Activated CD4-positive, alpha-beta T cell treated with anti-CD3 and anti-CD28 coated beads for 1 hour (primary cell): ENCODE results near the gene RNF123.

Experiments used
- DNase-seq: peaks from one replicate; pipeline ENCODE4 v3.0.0-alpha.2; 2020

The RNF123 gene

GRCh38 chr3:49659756-49660155 is 29.6 kb upstream of the RNF123 start:
- DNase-seq = no peak

- DNase-seq = no peak
Observed at GRCh38 chr3:49661281-49661680, 28.1 kb upstream of the RNF123 start.

- DNase-seq = no peak
Observed at GRCh38 chr3:49662021-49662420, 27.3 kb upstream of the RNF123 start.

GRCh38 chr3:49662720-49663413 is 26.5 kb upstream of the RNF123 start:
- DNase-seq = no peak

- DNase-seq = no peak
Observed at GRCh38 chr3:49663831-49664230, 25.5 kb upstream of the RNF123 start.

GRCh38 chr3:49664300-49664699 is 25.1 kb upstream of the RNF123 start:
- DNase-seq = no peak

DNA sequence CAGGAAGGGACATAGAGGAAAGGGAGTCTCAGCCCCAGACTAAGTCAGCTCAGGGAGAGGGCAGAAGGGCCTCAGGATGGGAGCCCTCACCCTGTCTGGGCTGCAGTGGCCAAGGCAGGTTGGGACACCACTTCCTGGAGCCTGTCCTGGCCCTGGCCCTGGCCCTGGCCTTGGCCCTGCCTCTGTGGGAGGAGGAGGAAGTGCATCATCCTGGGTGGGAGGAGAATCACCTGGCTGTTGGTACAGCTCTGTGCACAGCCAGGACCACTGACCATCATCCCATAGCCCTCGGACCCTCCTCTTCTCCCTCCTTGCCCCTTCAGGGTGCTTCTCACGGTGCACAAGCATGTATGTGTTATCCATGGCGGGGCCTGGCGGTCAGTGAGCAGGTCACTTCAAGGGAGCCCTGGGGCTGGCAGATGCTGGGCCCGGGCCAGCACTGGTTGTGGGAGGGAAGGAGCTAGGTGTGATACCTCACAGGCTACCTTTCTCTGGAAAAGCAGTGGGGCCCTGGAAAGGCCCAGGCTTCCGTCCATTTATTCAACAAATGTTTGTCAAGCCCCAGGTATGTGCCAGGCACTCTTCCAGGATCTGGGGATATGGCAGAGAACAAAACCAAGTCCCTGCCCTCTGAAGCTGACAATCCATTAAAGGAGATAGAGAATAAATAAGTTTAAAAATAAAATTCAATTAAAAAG is 23.4 kb upstream of the RNF123 start:
- DNase-seq = no peak

GRCh38 chr3:49666592-49666991 is 22.8 kb upstream of the RNF123 start:
- DNase-seq = no peak

GRCh38 chr3:49667701-49668413 is 21.5 kb upstream of the RNF123 start:
- no peak for DNase-seq

GRCh38 chr3:49668414-49668797 is 21.0 kb upstream of the RNF123 start:
- no peak for DNase-seq

DNA sequence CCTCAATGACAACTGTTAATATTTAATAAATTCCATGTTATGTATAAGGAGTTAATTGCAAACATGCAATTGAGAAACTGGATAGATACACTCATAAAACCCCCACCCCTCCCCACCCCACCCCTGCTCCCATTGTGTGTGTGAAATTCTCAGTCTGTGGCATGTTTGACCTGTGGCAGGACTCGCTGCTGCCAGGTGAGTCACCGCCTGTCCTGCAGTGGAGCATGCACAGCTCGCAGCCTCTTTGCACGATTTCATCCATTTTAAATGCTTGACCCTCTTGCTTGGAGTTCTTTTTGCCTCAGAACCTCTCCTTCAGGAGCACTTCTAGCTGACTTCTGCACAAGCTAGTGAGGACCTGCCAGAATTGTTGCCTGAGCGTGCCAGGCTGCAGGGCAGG is 20.5 kb upstream of the RNF123 start:
- DNase-seq = no peak

GRCh38 chr3:49669352-49669751 is 20.0 kb upstream of the RNF123 start:
- no peak for DNase-seq

GRCh38 chr3:49670940-49671290 is 18.4 kb upstream of the RNF123 start:
- DNase-seq = no peak

DNA sequence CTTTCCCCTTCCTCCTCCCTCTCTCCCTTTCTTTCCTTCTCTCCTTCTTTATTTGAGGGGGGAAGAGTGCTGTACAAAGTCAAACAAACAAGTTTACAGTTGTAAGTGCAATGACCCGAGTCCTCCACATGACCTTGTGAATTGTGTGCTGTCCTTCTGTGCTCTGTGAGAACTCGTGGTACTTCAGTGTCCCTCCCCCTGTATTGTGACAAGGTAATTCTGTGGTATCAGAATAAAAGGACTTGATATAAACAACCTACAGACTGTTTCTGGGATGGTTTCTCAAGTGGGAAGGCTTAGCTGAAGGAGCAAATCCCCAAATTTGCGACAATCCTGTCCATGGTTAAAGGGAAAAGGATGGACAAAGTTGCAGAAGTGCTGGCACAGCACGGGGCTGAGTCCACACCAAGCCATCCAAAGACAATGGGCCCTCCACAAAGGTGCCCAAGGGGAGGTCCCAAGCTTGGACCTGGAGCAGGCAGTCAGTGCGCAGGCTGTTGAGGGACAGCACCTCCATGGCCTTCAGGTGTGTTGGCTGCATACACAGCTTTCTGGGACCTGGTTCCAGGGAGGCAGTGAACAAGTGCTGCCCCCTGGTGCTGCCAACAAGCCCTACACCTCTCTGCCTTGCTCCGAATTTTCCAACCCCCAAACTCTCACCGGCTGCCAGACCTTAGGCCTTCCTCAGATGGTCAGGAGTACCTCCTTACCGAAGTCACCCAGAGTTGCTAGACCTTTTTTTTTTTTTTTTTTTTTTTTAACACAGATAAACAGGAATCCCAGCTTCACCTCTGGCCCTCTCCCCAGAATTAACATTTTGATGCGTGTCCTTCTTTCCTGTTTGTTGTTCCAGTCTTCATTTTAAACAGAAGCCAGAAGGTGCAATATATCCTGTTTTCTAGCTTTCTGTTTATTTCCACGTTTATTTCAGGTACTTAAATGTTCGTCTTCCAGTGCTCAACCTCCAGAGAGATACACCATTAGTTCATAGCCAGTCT is 17.8 kb upstream of the RNF123 start:
- peak; percentile 59 for DNase-seq

- no peak for DNase-seq
Observed at GRCh38 chr3:49673121-49673714, 16.1 kb upstream of the RNF123 start.

- peak; percentile 94 for DNase-seq
Observed at GRCh38 chr3:49673715-49674496, 15.5 kb upstream of the RNF123 start, which contains the start of gene APEH. TSS of gene APEH (plus strand) at chr3:49674351. CDS start at chr3:49674402, 51 bp downstream.

DNA sequence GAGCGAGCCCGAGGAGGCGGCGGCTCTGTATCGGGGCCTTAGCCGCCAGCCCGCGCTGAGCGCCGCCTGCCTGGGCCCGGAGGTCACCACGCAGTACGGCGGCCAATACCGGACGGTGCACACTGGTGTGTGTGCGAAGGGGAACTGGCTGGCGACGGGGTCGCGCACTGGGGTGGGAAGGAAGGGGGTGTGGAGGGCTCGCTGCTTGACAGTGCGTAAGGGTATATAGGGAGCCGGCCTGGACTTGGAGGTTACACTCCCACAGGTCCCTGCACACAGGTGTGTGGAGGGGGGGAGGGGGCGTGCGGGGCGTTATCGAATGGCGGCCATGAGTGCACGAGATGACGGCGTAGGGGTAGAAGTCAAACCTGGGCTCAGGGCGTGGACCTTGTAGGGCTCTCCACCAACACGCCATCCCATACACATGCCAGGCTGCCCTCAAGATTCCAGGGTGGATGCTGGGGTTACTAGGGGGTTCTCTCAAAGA is 14.8 kb upstream of the RNF123 start:
- DNase-seq = peak; percentile 22

DNA sequence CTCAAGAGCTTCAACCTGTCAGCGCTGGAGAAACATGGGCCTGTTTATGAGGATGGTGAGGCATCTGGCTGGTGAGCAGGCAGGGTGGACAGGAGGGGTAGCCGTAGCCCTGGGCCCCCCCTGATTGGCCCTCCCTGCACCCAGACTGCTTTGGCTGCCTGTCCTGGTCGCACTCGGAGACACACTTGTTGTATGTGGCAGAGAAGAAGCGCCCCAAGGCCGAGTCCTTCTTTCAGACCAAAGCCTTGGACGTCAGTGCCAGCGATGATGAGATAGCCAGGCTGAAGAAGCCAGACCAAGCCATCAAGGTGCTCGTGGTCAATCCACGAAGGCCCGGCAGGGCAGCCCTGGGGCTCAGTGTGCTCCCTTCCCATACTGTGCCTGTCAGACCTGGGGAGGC is 13.4 kb upstream of the RNF123 start:
- no peak for DNase-seq

DNA sequence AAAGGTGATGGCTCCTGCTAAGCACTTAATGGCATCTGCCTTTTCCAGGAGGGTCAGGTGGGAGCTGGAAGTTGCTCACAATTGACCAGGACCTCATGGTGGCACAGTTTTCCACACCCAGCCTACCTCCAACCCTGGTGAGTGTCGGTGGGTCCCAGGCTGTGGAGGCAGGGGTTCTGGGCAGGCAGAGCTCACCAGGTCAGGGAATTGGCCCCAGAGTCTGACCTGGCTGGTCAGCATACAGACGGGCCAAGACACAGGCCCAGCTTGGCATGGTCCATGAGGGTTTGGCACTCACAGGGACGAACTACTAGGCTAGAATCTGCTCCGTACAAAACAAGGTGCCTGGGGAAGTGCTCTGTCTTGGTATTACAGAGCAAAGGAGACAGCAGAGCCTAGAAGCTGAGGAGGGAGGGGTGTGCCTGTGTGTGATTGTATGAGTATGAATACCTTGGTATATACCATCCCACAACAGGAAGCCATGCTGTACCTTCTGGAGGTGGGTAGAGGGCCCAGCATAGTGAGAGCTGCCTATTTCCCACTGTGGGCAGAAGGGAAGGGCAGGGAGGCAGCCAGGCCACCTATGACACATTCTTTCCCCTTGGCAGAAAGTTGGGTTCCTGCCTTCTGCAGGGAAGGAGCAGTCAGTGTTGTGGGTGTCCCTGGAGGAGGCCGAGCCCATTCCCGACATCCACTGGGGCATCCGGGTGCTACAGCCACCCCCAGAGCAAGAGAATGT is 8.7 kb upstream of the RNF123 start:
- DNase-seq = no peak

DNA sequence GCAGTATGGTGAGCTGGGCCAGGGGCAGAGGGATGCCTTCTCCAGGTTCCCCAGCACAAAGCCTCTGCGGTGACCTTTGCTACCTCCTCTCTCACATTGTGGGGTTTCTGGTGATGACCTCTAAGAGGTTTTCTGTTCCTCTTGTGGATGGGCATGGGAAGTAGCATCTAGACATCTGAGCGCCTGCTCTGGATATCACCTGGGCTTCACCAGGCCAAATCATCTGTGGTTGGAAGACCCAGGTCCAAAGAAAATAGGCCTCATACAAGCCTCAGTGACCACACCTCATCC is 8.2 kb upstream of the RNF123 start:
- DNase-seq = no peak

- no peak for DNase-seq
Observed at GRCh38 chr3:49681543-49681942, 7.8 kb upstream of the RNF123 start.
